Naive B cell (primary cell): ENCODE measurements around the gene RBM23. TPM values are rescaled to one million over a fixed set of nuclear protein-coding genes. Genes with fewer than 3 reads are reported as not detected.

Experiments
- ATAC-seq, 2 donors: fragments of 150-1000 bp; cut with Tn5 transposase; 2 replicates each; pipeline ENCODE4 v1.10.0; 2021; ENCODE audit warnings: low read depth in 2 of 2, mild to moderate bottlenecking in 2 of 2, moderate library complexity in 2 of 2
- DNase-seq: peaks from one replicate; pipeline ENCODE4 v3.0.0; 2022
- H3K27ac Mint-ChIP-seq, 6 donors: one replicate each; pipeline ENCODE4 v1.8.0; 2020 to 2022; ENCODE audit warnings: mild to moderate bottlenecking in 6 of 6, mixed read lengths in 6 of 6, moderate library complexity in 5 of 6, inconsistent platforms in 2 of 6
- H3K27me3 Mint-ChIP-seq, 3 donors: one replicate each; pipeline ENCODE4 v1.8.0; 2021 to 2022; ENCODE audit warnings: mixed read lengths in 3 of 3, mild to moderate bottlenecking in 1 of 3
- H3K36me3 Mint-ChIP-seq, 2 donors: one replicate each; pipeline ENCODE4 v1.8.0; 2020 to 2022; ENCODE audit warnings: mixed read lengths in 2 of 2, inconsistent platforms in 1 of 2, mild to moderate bottlenecking in 1 of 2
- H3K4me1 Mint-ChIP-seq, 3 donors: one replicate each; pipeline ENCODE4 v1.8.0; 2020 to 2022; ENCODE audit warnings: mixed read lengths in 3 of 3, inconsistent platforms in 1 of 3, mild to moderate bottlenecking in 1 of 3, moderate library complexity in 1 of 3
- H3K4me3 Mint-ChIP-seq, 8 donors: one replicate each; pipeline ENCODE4 v1.8.0; 2020 to 2022; ENCODE audit warnings: mild to moderate bottlenecking in 8 of 8, mixed read lengths in 8 of 8, moderate library complexity in 8 of 8, inconsistent platforms in 2 of 8
- H3K9me3 Mint-ChIP-seq, 7 donors: one replicate each; pipeline ENCODE4 v1.8.0; 2020 to 2022; ENCODE audit warnings: mixed read lengths in 7 of 7, mild to moderate bottlenecking in 5 of 7, inconsistent platforms in 2 of 7, moderate library complexity in 1 of 7
- polyA plus RNA-seq, 6 donors: library from polyadenylated mRNA; unstranded; fragments of 300-500 nt; fragmentation: Illumina TruSeq; gene quantifications; one replicate each; pipeline ENCODE4 v1.2.3, GENCODE V29; 2021; ENCODE audit warnings: low read depth in 6 of 6

The RBM23 gene
- polyA plus RNA-seq, 6 donors from 2014 or later, result 67.8 to 123 (median 68.8) TPM

GRCh38 chr14:22906073-22906472 lies 12.9 kb downstream of the RBM23 start:
- Mint-ChIP-seq H3K4me1 (peaks cover 0 to 10% (median 10%) of the 10 kb centered on the region in 3 donors), H3K27ac (peak overlapping the region in 1 of 6 donors; percentile 38)
- ATAC-seq, result no peak

GRCh38 chr14:22905627-22906026 lies 13.3 kb downstream of the RBM23 start:
- H3K27ac Mint-ChIP-seq, result no peak overlapping the region
- H3K27me3 Mint-ChIP-seq, result no peaks in the 10 kb centered on the region
- ATAC-seq (no peak), DNase-seq (no peak)
- peaks cover 33 to 47% of the 10 kb centered on the region in 2 donors for H3K36me3 Mint-ChIP-seq
- H3K9me3 Mint-ChIP-seq, result no peaks in the 10 kb centered on the region
- H3K4me1 Mint-ChIP-seq, result peaks cover 0 to 10% (median 10%) of the 10 kb centered on the region in 3 donors
- no peak overlapping the region for H3K4me3 Mint-ChIP-seq

More at GRCh38 chr14:22906073-22906472, 12.9 kb downstream of the RBM23 start:
- H3K9me3 Mint-ChIP-seq, result no peaks in the 10 kb centered on the region
- H3K4me3 Mint-ChIP-seq, result no peak overlapping the region
- peaks cover 33 to 43% of the 10 kb centered on the region in 2 donors for H3K36me3 Mint-ChIP-seq
- H3K27me3 Mint-ChIP-seq, result no peaks in the 10 kb centered on the region
- no peak for DNase-seq

- H3K27me3 Mint-ChIP-seq, result no peaks in the 10 kb centered on the region
Observed at GRCh38 chr14:22903742-22904087, 15.2 kb downstream of the RBM23 start.

GRCh38 chr14:22901799-22902198 lies 17.1 kb downstream of the RBM23 start:
- H3K4me1 Mint-ChIP-seq, result peaks cover 6 to 14% (median 9%) of the 10 kb centered on the region in 3 donors
- peaks cover 26 to 42% of the 10 kb centered on the region in 2 donors for H3K36me3 Mint-ChIP-seq
- ATAC-seq (no peak), DNase-seq (no peak)
- H3K9me3 Mint-ChIP-seq, result no peaks in the 10 kb centered on the region
- no peaks in the 10 kb centered on the region for H3K27me3 Mint-ChIP-seq
- peak overlapping the region in 3 of 6 donors; percentile 60 to 81 (median 65) for H3K27ac Mint-ChIP-seq
- H3K4me3 Mint-ChIP-seq, result no peak overlapping the region

More at GRCh38 chr14:22903742-22904087, 15.2 kb downstream of the RBM23 start:
- Mint-ChIP-seq H3K27ac (peak overlapping the region in 4 of 6 donors; percentile 44 to 88 (median 64)), H3K4me3 (no peak overlapping the region), H3K36me3 (peaks cover 26 to 42% of the 10 kb centered on the region in 2 donors), H3K4me1 (peaks cover 6 to 10% (median 9%) of the 10 kb centered on the region in 3 donors), H3K9me3 (no peaks in the 10 kb centered on the region)
- ATAC-seq (no peak), DNase-seq (no peak)

DNA sequence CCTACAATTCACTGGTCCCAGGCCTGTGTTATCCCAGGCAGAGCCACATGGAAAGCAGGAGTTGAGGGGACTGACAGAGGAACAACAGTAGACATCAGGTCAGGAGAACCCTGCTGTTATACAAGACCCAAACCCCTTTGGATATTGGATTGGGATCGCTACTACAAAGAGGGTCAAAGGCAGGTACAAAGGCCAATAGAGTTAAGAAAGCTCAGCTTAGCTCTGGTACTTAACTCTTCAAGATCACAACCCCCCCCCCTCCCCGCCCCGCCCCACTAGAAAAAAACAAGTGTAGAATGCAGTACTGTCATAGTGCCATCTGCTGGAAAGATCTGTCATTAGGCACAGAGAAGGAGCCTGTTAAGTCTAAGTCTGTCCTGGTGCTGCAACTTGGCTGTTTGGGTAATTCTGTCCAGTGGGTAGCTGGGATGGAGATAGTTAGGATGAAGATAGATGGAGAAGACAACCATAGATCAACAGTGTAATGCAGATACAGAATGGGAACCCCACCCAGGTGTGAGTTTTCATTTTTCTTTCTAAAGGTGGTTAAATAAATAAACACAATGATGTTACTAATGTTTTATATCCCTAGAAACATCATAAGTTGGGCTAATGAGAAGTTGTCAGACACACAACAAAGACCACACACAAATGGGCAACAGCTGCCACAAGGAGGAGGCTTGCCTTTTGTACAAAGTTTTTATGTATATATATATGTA lies 18.7 kb downstream of the RBM23 start:
- Mint-ChIP-seq H3K4me1 (peaks cover 6 to 11% (median 9%) of the 10 kb centered on the region in 3 donors), H3K9me3 (no peaks in the 10 kb centered on the region), H3K27ac (peak overlapping the region in 4 of 6 donors; percentile 5 to 81 (median 26)), H3K27me3 (no peaks in the 10 kb centered on the region), H3K4me3 (no peak overlapping the region), H3K36me3 (peaks cover 15 to 28% of the 10 kb centered on the region in 2 donors)
- ATAC-seq (peak; percentile 77 to 85), DNase-seq (peak; percentile 47)

DNA sequence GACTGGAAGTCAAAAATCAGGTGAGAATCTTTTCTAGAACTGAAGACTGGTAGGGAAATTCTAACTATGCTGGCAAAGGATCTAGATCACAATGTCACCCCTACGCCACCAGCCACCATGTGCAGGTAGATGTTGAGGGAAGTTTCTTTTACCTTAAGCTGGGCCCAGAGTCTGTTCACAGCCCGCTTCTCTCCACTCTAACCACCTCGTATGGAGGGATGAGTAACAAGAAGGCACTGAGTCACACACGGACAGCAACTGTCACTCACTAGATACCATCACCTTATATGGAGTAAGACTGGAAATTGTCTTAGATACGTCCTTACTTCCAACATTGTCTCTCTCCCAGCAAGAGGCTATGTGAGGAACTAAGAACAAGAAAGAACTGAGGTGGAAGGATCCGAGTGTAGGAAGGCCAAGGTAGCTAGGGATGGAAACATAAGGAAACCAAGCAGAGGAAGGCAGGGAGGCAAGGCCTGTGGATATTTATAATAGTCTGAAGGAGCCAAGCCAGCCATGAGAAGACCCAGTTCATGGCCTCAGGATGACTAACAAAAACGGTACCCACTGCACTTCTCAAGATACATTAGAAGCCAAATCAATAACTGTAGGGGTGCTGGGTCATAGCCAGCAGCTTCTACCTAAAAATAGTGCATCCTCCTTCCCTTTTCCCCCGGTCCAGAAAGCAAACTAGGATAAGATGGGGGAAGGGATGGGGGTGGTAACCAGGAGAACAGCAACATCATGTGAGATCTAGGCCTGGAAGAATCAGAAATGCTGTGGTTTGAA lies 20.5 kb downstream of the RBM23 start:
- H3K36me3 Mint-ChIP-seq, result peaks cover 0 to 20% of the 10 kb centered on the region in 2 donors
- ATAC-seq (no peak), DNase-seq (no peak)
- no peaks in the 10 kb centered on the region for H3K9me3 Mint-ChIP-seq
- peak overlapping the region in 1 of 8 donors; percentile 17 for H3K4me3 Mint-ChIP-seq
- H3K27ac Mint-ChIP-seq, result peak overlapping the region in 5 of 6 donors; percentile 37 to 92 (median 62)
- H3K27me3 Mint-ChIP-seq, result no peaks in the 10 kb centered on the region
- H3K4me1 Mint-ChIP-seq, result peaks cover 6 to 11% (median 9%) of the 10 kb centered on the region in 3 donors

GRCh38 chr14:22897357-22897756 lies 21.6 kb downstream of the RBM23 start:
- H3K4me1 Mint-ChIP-seq, result peaks cover 6 to 12% (median 9%) of the 10 kb centered on the region in 3 donors
- no peaks in the 10 kb centered on the region for H3K27me3 Mint-ChIP-seq
- peaks cover 0 to 20% of the 10 kb centered on the region in 2 donors for H3K36me3 Mint-ChIP-seq
- no peaks in the 10 kb centered on the region for H3K9me3 Mint-ChIP-seq
- H3K4me3 Mint-ChIP-seq, result no peak overlapping the region
- H3K27ac Mint-ChIP-seq, result peak overlapping the region in 3 of 6 donors; percentile 55 to 82 (median 79)
- DNase-seq, result no peak
- no peak for ATAC-seq

DNA sequence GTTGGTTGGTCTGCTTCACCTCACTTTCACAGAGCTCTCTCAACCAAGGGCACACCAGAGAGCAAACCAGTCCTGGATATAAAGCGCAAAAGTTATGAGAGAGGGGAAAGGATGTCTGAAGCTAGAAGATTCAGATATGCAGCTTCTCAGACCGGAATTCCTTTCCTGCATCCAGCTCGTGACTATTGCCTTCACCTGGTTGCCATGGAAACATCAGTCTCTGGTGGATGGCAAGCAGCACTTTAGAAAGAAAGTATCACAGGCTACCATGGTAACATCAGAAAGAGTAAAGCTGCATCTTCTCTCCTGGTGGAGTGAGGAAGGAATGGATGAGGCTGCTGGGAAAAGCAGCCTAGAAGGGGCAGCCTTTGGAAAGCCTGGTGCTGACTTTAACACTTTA lies 22.2 kb downstream of the RBM23 start:
- Mint-ChIP-seq H3K36me3 (peaks cover 0 to 14% of the 10 kb centered on the region in 2 donors), H3K27me3 (no peaks in the 10 kb centered on the region), H3K4me3 (peak overlapping the region in 1 of 8 donors; percentile 80), H3K4me1 (peaks cover 6 to 15% (median 9%) of the 10 kb centered on the region in 3 donors), H3K9me3 (no peaks in the 10 kb centered on the region), H3K27ac (peak overlapping the region in 2 of 6 donors; percentile 85 to 90)
- DNase-seq (no peak), ATAC-seq (no peak)

- Mint-ChIP-seq H3K27me3 (no peaks in the 10 kb centered on the region), H3K9me3 (no peaks in the 10 kb centered on the region), H3K4me1 (peaks cover 6 to 14% (median 9%) of the 10 kb centered on the region in 3 donors), H3K27ac (peak overlapping the region in 5 of 6 donors; percentile 9 to 90 (median 77)), H3K36me3 (peaks cover 0 to 10% of the 10 kb centered on the region in 2 donors), H3K4me3 (no peak overlapping the region)
- ATAC-seq (no peak), DNase-seq (no peak)
Observed at GRCh38 chr14:22896356-22896755, 22.6 kb downstream of the RBM23 start.

GRCh38 chr14:22895402-22895801 lies 23.5 kb downstream of the RBM23 start:
- Mint-ChIP-seq H3K4me3 (no peak overlapping the region), H3K27me3 (no peaks in the 10 kb centered on the region), H3K9me3 (no peaks in the 10 kb centered on the region), H3K27ac (no peak overlapping the region), H3K4me1 (peaks cover 6 to 18% (median 10%) of the 10 kb centered on the region in 3 donors), H3K36me3 (peaks cover 0 to under 1% of the 10 kb centered on the region in 2 donors)
- no peak for DNase-seq
- ATAC-seq, result no peak

DNA sequence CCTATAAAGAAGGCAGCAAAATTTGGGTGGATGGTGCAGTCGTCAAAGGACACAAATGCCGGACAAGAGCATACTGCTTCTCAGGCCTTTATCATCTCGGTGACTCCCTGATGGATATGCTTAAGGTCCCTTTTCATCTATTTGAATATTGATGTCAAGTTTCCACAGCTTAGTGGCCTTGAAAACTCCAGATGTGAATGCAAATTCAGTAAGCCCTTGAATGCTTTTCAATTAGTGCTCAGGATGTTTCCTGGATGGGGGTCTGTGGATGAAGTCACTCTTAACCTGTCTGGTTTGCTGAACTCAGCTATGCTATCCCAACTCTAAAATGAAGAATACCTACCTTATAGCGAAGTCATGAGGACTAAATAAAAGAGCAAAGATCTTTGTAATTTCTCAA lies 25.2 kb downstream of the RBM23 start:
- Mint-ChIP-seq H3K4me3 (no peak overlapping the region), H3K27me3 (no peaks in the 10 kb centered on the region), H3K9me3 (no peaks in the 10 kb centered on the region), H3K4me1 (peaks cover 12 to 25% (median 16%) of the 10 kb centered on the region in 3 donors), H3K36me3 (no peaks in the 10 kb centered on the region), H3K27ac (no peak overlapping the region)
- DNase-seq (no peak), ATAC-seq (no peak)

GRCh38 chr14:22892488-22892887 lies 26.5 kb downstream of the RBM23 start:
- Mint-ChIP-seq H3K4me1 (peaks cover 18 to 36% (median 24%) of the 10 kb centered on the region in 3 donors), H3K27ac (peak overlapping the region in 1 of 6 donors; percentile 56), H3K36me3 (no peaks in the 10 kb centered on the region), H3K9me3 (no peaks in the 10 kb centered on the region), H3K4me3 (no peak overlapping the region), H3K27me3 (no peaks in the 10 kb centered on the region)
- no peak for DNase-seq
- no peak for ATAC-seq

DNA sequence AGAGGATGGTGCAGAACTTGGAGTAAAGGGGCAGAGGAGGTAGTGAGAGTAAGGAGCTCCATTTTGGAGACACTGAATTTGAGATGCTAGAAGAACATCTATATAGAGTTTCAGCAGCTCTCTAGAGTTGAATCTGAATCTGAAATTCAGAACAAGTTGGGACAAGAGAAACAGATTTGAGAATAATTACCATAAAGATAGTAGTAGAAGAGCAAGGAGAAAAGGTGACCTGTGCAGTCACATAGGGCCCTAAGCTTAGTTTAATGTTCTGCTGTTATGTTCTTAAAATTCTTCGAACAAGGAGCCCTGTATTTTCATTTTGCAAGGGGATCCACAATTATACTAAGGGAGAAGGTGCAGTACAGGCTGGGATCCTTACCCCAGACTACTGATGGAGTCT lies 28.5 kb downstream of the RBM23 start:
- H3K27me3 Mint-ChIP-seq, result no peaks in the 10 kb centered on the region
- H3K4me1 Mint-ChIP-seq, result peaks cover 28 to 47% (median 38%) of the 10 kb centered on the region in 3 donors
- no peaks in the 10 kb centered on the region for H3K36me3 Mint-ChIP-seq
- no peaks in the 10 kb centered on the region for H3K9me3 Mint-ChIP-seq
- peak overlapping the region in 2 of 8 donors; percentile 51 to 64 for H3K4me3 Mint-ChIP-seq
- H3K27ac Mint-ChIP-seq, result peak overlapping the region in 3 of 6 donors; percentile 42 to 93 (median 49)
- no peak for ATAC-seq
- no peak for DNase-seq
